CD14-positive monocyte (primary cell): Measurements from ENCODE around the gene HTR1A. TPM values are rescaled to one million over a fixed set of nuclear protein-coding genes. Genes with fewer than 3 reads are reported as not detected.
A peak's percentile ranks its signal among the peaks of the same experiment; 100 is the strongest.

Experiments used
- DNase-seq, 3 donors: peaks; one replicate each; pipeline ENCODE4 v3.0.0-alpha.2; 2011 to 2022
- H2AFZ ChIP-seq: 2 replicates; pipeline ENCODE4 v1.6.0; 2012; ENCODE audit warnings: mild to moderate bottlenecking, low read depth, low read length, inconsistent platforms; ENCODE audit not compliant: insufficient read depth, poor library complexity, severe bottlenecking
- H3K27ac ChIP-seq, 2 donors: 1 replicate in 1 of 2; 2 replicates in 1 of 2; pipeline ENCODE4 v1.5.1; 2012 to 2013; ENCODE audit warnings: low read length in 2 of 2, control low read depth in 1 of 2, inconsistent platforms in 1 of 2, low read depth in 1 of 2, mild to moderate bottlenecking in 1 of 2
- H3K27me3 ChIP-seq, 2 donors: one replicate each; pipeline versions ENCODE4 v1.6.0 to v1.6.1; 2011 to 2013; ENCODE audit warnings: low read length in 2 of 2; ENCODE audit not compliant: control insufficient read depth in 2 of 2, insufficient read depth in 2 of 2
- H3K36me3 ChIP-seq, 2 donors: replicated peaks in 1 of 2; 1 replicate in 1 of 2; 2 replicates in 1 of 2; pipeline versions ENCODE4 v1.5.1 to v1.6.1; 2012 to 2013; ENCODE audit warnings: low read length in 2 of 2, control low read depth in 1 of 2, inconsistent platforms in 1 of 2, mild to moderate bottlenecking in 1 of 2; ENCODE audit not compliant: insufficient read depth in 2 of 2, control insufficient read depth in 1 of 2
- H3K4me1 ChIP-seq, 2 donors: 1 replicate in 1 of 2; 2 replicates in 1 of 2; pipeline versions ENCODE4 v1.5.1 to v1.6.1; 2012 to 2013; ENCODE audit warnings: low read length in 2 of 2, control low read depth in 1 of 2, inconsistent platforms in 1 of 2, mild to moderate bottlenecking in 1 of 2, moderate library complexity in 1 of 2; ENCODE audit not compliant: insufficient read depth in 2 of 2, control insufficient read depth in 1 of 2
- H3K4me2 ChIP-seq: replicated peaks from 2 replicates; pipeline ENCODE3; 2012; ENCODE audit warnings: low read length, moderate library complexity, mild to moderate bottlenecking; ENCODE audit not compliant: poor library complexity, severe bottlenecking; ENCODE audit errors: extremely low read depth
- H3K4me3 ChIP-seq, 3 experiments: fragments of 200-600 bp in 1 of 3; sonication (generic) in 1 of 3; replicated peaks in 1 of 3; 1 replicate in 2 of 3; 2 replicates in 1 of 3; pipeline ENCODE4 v1.5.1; 2011 to 2013; ENCODE audit warnings: low read length in 3 of 3, mild to moderate bottlenecking in 3 of 3, control low read depth in 2 of 3, low read depth in 2 of 3, inconsistent platforms in 1 of 3, moderate library complexity in 1 of 3
- H3K79me2 ChIP-seq: 2 replicates; pipeline ENCODE4 v1.6.0; 2012; ENCODE audit warnings: mild to moderate bottlenecking, control low read depth, inconsistent platforms, low read length, moderate library complexity; ENCODE audit not compliant: insufficient read depth
- H3K9ac ChIP-seq: 2 replicates; pipeline ENCODE4 v1.6.0; 2017; ENCODE audit warnings: low read length, mild to moderate bottlenecking; ENCODE audit not compliant: insufficient read depth, poor library complexity, severe bottlenecking
- H3K9me3 ChIP-seq, 2 donors: replicated peaks in 1 of 2; 1 replicate in 1 of 2; 2 replicates in 1 of 2; pipeline versions ENCODE4 v1.5.1 to v1.6.1; 2012 to 2013; ENCODE audit warnings: low read length in 2 of 2, control low read depth in 1 of 2; ENCODE audit not compliant: control insufficient read depth in 1 of 2, insufficient read depth in 1 of 2
- H4K20me1 ChIP-seq: 2 replicates; pipeline ENCODE4 v1.6.0; 2012; ENCODE audit warnings: mild to moderate bottlenecking, low read length, control low read depth, moderate library complexity; ENCODE audit not compliant: insufficient read depth
- H3K27ac Mint-ChIP-seq, 7 donors: one replicate each; pipeline ENCODE4 v1.8.0; 2020; ENCODE audit warnings: mild to moderate bottlenecking in 7 of 7, mixed read lengths in 7 of 7, moderate library complexity in 6 of 7, inconsistent platforms in 2 of 7
- H3K27me3 Mint-ChIP-seq, 3 donors: one replicate each; pipeline ENCODE4 v1.8.0; 2021 to 2022; ENCODE audit warnings: low read depth in 3 of 3, mild to moderate bottlenecking in 3 of 3, mixed read lengths in 3 of 3, moderate library complexity in 3 of 3, inconsistent platforms in 1 of 3
- H3K36me3 Mint-ChIP-seq, 2 donors: one replicate each; pipeline ENCODE4 v1.8.0; 2020; ENCODE audit warnings: mixed read lengths in 2 of 2, inconsistent platforms in 1 of 2, mild to moderate bottlenecking in 1 of 2
- H3K4me1 Mint-ChIP-seq: one replicate; pipeline ENCODE4 v1.8.0; 2020; ENCODE audit warnings: mild to moderate bottlenecking, mixed read lengths
- H3K4me3 Mint-ChIP-seq, 2 donors: one replicate each; pipeline ENCODE4 v1.8.0; 2020; ENCODE audit warnings: mild to moderate bottlenecking in 2 of 2, mixed read lengths in 2 of 2, moderate library complexity in 1 of 2
- H3K9me3 Mint-ChIP-seq, 7 donors: one replicate each; pipeline ENCODE4 v1.8.0; 2020 to 2022; ENCODE audit warnings: mixed read lengths in 7 of 7, mild to moderate bottlenecking in 6 of 7, moderate library complexity in 6 of 7, inconsistent platforms in 2 of 7
- WGBS: methylation state at CpG from one replicate; pipeline ENCODE4 v1.1.5; 2013; ENCODE audit warnings: missing lambda C conversion rate; ENCODE audit not compliant: insufficient coverage; 5-methylcytosine and 5-hydroxymethylcytosine counted together
- intact Hi-C, 2 donors: fragments of 100-400 bp; cut with micrococcal nuclease; formaldehyde crosslinking; loops; one replicate each; pipeline versions ENCODE4 v1.15.0 to v1.15.1; 2023
- polyA plus RNA-seq, 3 donors: library from polyadenylated mRNA; depleted of rRNA in 1 of 3; unstranded in 2 of 3; stranded (reverse) in 1 of 3; fragments of 300-500 nt in 2 of 3; fragments of >200 nt in 1 of 3; fragmentation: Illumina TruSeq in 2 of 3; gene quantifications; 1 replicate in 2 of 3; 2 replicates in 1 of 3; pipeline ENCODE4 v1.2.3, GENCODE V29; 2012 to 2021
- TF ChIP-seq, protein P1 (sequence below): fragments of 200-600 bp; IDR thresholded peaks from one replicate; pipeline ENCODE4 v1.8.0; 2022; ENCODE audit warnings: antibody characterized with exemption, mild to moderate bottlenecking

Gene HTR1A
- polyA plus RNA-seq, 3 donors, result not detected

- Histone ChIP-seq H3K27me3 (peaks cover 0 to 45% of the 10 kb centered on the region in 2 donors), H4K20me1 (no peaks in the 10 kb centered on the region), H2AFZ (no peak overlapping the region), H3K4me2 (no peak overlapping the region), H3K9me3 (peaks cover 15 to 24% of the 10 kb centered on the region in 2 donors), H3K4me3 (no peak overlapping the region), H3K27ac (no peak overlapping the region), H3K79me2 (no peaks in the 10 kb centered on the region), H3K4me1 (no peaks in the 10 kb centered on the region), H3K9ac (no peak overlapping the region), H3K36me3 (no peaks in the 10 kb centered on the region)
- H3K27me3 Mint-ChIP-seq, result peaks cover 31 to 43% (median 42%) of the 10 kb centered on the region in 3 donors
- H3K9me3 Mint-ChIP-seq, result peaks cover 11 to 24% (median 20%) of the 10 kb centered on the region in 7 donors
- WGBS, result 8% methylated on average over 37 of the region's 37 CpGs
- H3K27ac Mint-ChIP-seq, result peak overlapping the region in 1 of 7 donors; percentile 41
- H3K4me3 Mint-ChIP-seq, result peak overlapping the region in 1 of 2 donors; percentile 83
- TF ChIP-seq, protein P1, sequence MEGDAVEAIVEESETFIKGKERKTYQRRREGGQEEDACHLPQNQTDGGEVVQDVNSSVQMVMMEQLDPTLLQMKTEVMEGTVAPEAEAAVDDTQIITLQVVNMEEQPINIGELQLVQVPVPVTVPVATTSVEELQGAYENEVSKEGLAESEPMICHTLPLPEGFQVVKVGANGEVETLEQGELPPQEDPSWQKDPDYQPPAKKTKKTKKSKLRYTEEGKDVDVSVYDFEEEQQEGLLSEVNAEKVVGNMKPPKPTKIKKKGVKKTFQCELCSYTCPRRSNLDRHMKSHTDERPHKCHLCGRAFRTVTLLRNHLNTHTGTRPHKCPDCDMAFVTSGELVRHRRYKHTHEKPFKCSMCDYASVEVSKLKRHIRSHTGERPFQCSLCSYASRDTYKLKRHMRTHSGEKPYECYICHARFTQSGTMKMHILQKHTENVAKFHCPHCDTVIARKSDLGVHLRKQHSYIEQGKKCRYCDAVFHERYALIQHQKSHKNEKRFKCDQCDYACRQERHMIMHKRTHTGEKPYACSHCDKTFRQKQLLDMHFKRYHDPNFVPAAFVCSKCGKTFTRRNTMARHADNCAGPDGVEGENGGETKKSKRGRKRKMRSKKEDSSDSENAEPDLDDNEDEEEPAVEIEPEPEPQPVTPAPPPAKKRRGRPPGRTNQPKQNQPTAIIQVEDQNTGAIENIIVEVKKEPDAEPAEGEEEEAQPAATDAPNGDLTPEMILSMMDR, result no peak
- no peaks in the 10 kb centered on the region for H3K36me3 Mint-ChIP-seq
- intact Hi-C loops, result no loop called here
- DNase-seq, result no peak
- H3K4me1 Mint-ChIP-seq, result no peaks in the 10 kb centered on the region
These were observed 1.1 kb downstream of the HTR1A start for GRCh38 chr5:63961125-63961597.

GRCh38 chr5:63960646-63961045 lies 1.6 kb downstream of the HTR1A start:
- no peak overlapping the region for H3K4me3 ChIP-seq
- no peaks in the 10 kb centered on the region for H4K20me1 ChIP-seq
- H3K27me3 Mint-ChIP-seq, result peaks cover 31 to 43% (median 42%) of the 10 kb centered on the region in 3 donors
- no peaks in the 10 kb centered on the region for H3K36me3 ChIP-seq
- peak overlapping the region in 1 of 2 donors; percentile 83 for H3K4me3 Mint-ChIP-seq
- peaks cover 15 to 24% of the 10 kb centered on the region in 2 donors for H3K9me3 ChIP-seq
- no peaks in the 10 kb centered on the region for H3K36me3 Mint-ChIP-seq
- H3K4me1 Mint-ChIP-seq, result no peaks in the 10 kb centered on the region
- no peak for DNase-seq
- H3K79me2 ChIP-seq, result no peaks in the 10 kb centered on the region
- H3K4me2 ChIP-seq, result no peak overlapping the region
- no peak overlapping the region for H3K27ac ChIP-seq
- no peak overlapping the region for H2AFZ ChIP-seq
- peaks cover 14 to 24% (median 20%) of the 10 kb centered on the region in 7 donors for H3K9me3 Mint-ChIP-seq
- H3K4me1 ChIP-seq, result no peaks in the 10 kb centered on the region
- TF ChIP-seq, protein P1, result no peak
- H3K27me3 ChIP-seq, result peaks cover 0 to 45% of the 10 kb centered on the region in 2 donors
- 11% methylated on average over 23 of the region's 27 CpGs for WGBS
- no peak overlapping the region for H3K27ac Mint-ChIP-seq
- no peak overlapping the region for H3K9ac ChIP-seq
- intact Hi-C loops, result no loop called here
